Activated CD8-positive, alpha-beta T cell treated with anti-CD3 and anti-CD28 coated beads, Interleukin-2, amount 10 ng/mL, durations not matched to agents 7 days and 5 days (primary cell): ENCODE data around the gene GALNT9. TPM values are rescaled to one million over a fixed set of nuclear protein-coding genes. Genes with fewer than 3 reads are reported as not detected.
"Not testable (repeated sequence)": the region's sequence is repeated elsewhere in the genome, so short reads cannot be mapped to it uniquely, and the experiment has no call there.

Experiments used
- ATAC-seq: fragments of 150-1000 bp; cut with Tn5 transposase; one replicate; pipeline ENCODE4 v1.10.0; 2021; ENCODE audit warnings: moderate library complexity
- CTCF ChIA-PET: fragments of 350-600 bp; sonication (Branson Sonifier 250); formaldehyde crosslinking; loops from one replicate; lab custom pipeline; 2021; ENCODE audit warnings: antibody characterized with exemption; lab: Charles Lee
- POLR2A ChIA-PET: fragments of 350-600 bp; sonication (Branson Sonifier 250); formaldehyde crosslinking; loops from one replicate; lab custom pipeline; 2021; ENCODE audit warnings: antibody characterized with exemption; lab: Charles Lee
- DNase-seq: peaks from one replicate; pipeline ENCODE4 v3.0.0-alpha.2; 2020
- H3K27ac Mint-ChIP-seq: one replicate; pipeline ENCODE4 v1.8.0; 2021; ENCODE audit warnings: mild to moderate bottlenecking, mixed read lengths
- H3K27me3 Mint-ChIP-seq: one replicate; pipeline ENCODE4 v1.8.0; 2021; ENCODE audit warnings: low read depth, mixed read lengths
- H3K36me3 Mint-ChIP-seq: one replicate; pipeline ENCODE4 v1.8.0; 2021; ENCODE audit warnings: low read depth, mixed read lengths
- H3K4me1 Mint-ChIP-seq: one replicate; pipeline ENCODE4 v1.8.0; 2021; ENCODE audit warnings: low read depth, mixed read lengths
- H3K4me3 Mint-ChIP-seq: one replicate; pipeline ENCODE4 v1.8.0; 2021; ENCODE audit warnings: mild to moderate bottlenecking, mixed read lengths
- H3K9me3 Mint-ChIP-seq: one replicate; pipeline ENCODE4 v1.8.0; 2022; ENCODE audit warnings: mixed read lengths; ENCODE audit not compliant: insufficient read depth
- total RNA-seq, 2 experiments: library from RNA; stranded (reverse); gene quantifications; one replicate each; pipeline ENCODE4 v1.2.3, GENCODE V29; 2021

Gene GALNT9
- total RNA-seq, 2 experiments from 2014 or later, result not detected

DNA sequence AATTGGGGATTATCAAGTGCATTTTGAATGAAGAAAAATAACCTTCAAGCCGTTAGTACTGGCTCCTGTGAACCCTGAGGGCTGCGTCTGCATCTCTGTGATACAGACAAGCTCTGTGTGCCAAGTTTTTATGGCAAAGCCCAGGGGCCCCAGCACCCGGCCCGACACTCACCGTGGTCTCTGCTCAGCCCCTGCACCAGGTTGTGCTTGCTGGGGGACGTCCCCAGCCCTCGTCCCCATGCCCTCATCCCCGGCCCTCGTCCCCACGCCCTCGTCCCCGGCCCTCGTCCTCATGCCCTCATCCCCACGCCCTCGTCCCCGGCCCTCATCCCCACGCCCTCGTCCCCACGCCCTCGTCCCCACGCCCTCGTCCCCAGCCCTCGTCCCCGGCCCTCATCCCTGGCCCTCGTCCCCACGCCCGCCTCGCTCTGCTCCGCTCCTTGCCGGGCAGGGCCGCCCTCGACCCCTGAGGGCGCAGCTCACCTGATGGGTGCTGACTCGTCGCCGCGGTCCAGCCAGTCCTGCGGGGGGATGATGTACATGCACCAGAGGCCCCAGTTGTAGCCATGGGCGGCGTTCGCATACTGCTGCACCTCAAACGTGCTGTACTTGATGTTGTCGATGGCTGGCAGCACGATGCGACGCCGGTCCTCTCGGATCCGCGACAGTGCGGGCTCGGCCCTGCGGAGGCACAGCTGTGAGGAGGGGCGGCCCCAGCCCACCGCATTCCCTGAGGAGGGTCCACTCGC is 72.0 kb downstream of the GALNT9 start:
- no peaks in the 10 kb centered on the region for H3K36me3 Mint-ChIP-seq
- H3K27me3 Mint-ChIP-seq, result no peaks in the 10 kb centered on the region
- ATAC-seq (no peak), DNase-seq (no peak)
- H3K4me3 Mint-ChIP-seq, result no peak overlapping the region
- no peaks in the 10 kb centered on the region for H3K9me3 Mint-ChIP-seq
- ChIA-PET CTCF (no interaction called here), POLR2A (no interaction called here)
- peaks cover 2% of the 10 kb centered on the region for H3K4me1 Mint-ChIP-seq
- H3K27ac Mint-ChIP-seq, result no peak overlapping the region

- ATAC-seq (no peak), DNase-seq (no peak)
- CTCF ChIA-PET, result no interaction called here
- Mint-ChIP-seq H3K4me3 (no peak overlapping the region), H3K36me3 (no peaks in the 10 kb centered on the region), H3K27ac (no peak overlapping the region), H3K4me1 (peaks cover 2% of the 10 kb centered on the region), H3K27me3 (no peaks in the 10 kb centered on the region), H3K9me3 (no peaks in the 10 kb centered on the region)
- POLR2A ChIA-PET, result no interaction called here
Measured at GRCh38 chr12:132256646-132257045, 72.7 kb downstream of the GALNT9 start.

DNA sequence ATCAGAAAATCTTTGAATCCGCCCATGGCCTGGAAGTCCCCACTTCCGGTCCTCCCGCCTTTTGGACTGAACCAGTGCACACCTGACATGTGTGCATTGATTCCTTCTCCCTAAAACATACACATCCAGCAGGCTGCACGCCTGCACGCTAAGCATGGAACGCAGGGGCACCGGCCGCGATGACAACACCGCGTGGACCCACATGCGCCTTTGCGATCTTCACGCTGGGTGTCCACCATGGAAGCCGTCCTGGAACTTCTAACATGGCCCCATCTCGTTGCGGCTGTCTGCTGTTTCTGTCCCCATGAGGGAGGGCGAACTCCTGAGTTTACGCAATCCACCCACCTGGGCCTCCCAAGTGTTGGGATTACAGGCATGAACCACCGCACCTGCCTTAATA is 73.7 kb downstream of the GALNT9 start:
- H3K27me3 Mint-ChIP-seq, result no peaks in the 10 kb centered on the region
- no peak for DNase-seq
- POLR2A ChIA-PET, result no interaction called here
- ATAC-seq, result no peak
- no peaks in the 10 kb centered on the region for H3K9me3 Mint-ChIP-seq
- H3K36me3 Mint-ChIP-seq, result no peaks in the 10 kb centered on the region
- CTCF ChIA-PET, result no interaction called here
- H3K27ac Mint-ChIP-seq, result no peak overlapping the region
- H3K4me1 Mint-ChIP-seq, result peaks cover 2% of the 10 kb centered on the region
- H3K4me3 Mint-ChIP-seq, result no peak overlapping the region

DNA sequence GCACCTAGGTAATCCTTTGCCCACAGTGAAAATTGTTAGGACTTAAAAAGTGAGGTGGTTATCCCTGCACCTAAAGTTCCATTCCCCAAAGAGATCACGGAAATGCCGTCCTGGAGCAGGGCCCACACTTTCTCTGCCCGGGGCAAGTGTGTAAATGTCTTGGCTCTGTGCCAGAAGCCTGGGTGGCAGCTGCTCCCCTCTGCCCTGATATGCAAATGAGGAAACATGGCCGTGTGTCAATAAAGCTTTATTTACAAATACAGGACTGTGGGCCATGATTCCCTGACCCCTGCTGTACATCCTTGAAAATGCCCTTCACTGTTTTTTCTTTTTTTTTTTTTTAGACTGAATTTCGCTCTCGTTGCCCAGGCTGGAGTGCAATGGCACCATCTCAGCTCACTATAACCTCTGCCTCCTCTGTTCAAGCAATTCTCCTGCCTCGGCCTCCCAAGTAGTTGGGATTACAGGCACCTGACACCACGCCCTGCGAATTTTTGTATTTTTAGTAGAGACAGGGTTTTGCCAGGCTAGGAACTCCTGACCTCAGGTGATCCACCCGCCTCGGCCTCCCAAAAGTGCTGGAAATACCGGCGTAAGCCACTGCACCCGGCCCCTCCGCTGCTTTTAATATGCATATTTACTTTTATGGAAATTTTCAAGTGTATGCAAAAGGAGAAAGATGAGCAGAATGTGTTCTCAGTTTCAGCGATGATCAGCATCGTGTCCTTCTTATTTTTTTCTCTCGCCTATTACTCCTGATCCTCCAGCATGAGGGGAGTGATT is 75.5 kb downstream of the GALNT9 start:
- Mint-ChIP-seq H3K27me3 (no peaks in the 10 kb centered on the region), H3K27ac (no peak overlapping the region), H3K9me3 (no peaks in the 10 kb centered on the region), H3K4me3 (no peak overlapping the region), H3K4me1 (no peaks in the 10 kb centered on the region), H3K36me3 (no peaks in the 10 kb centered on the region)
- POLR2A ChIA-PET, result no interaction called here
- CTCF ChIA-PET, result no interaction called here
- DNase-seq, result no peak
- ATAC-seq, result no peak

GRCh38 chr12:132252981-132253380 is 76.4 kb downstream of the GALNT9 start:
- H3K9me3 Mint-ChIP-seq, POLR2A ChIA-PET, H3K4me1 Mint-ChIP-seq, DNase-seq, H3K27me3 Mint-ChIP-seq, H3K36me3 Mint-ChIP-seq, CTCF ChIA-PET, H3K27ac Mint-ChIP-seq, ATAC-seq, H3K4me3 Mint-ChIP-seq: not testable (repeated sequence)

- Mint-ChIP-seq H3K36me3 (no peaks in the 10 kb centered on the region), H3K27me3 (no peaks in the 10 kb centered on the region), H3K9me3 (no peaks in the 10 kb centered on the region), H3K27ac (no peak overlapping the region), H3K4me1 (no peaks in the 10 kb centered on the region), H3K4me3 (no peak overlapping the region)
- ATAC-seq, result no peak
- ChIA-PET CTCF (no interaction called here), POLR2A (no interaction called here)
- no peak for DNase-seq
Measured at GRCh38 chr12:132251741-132252490, 77.5 kb downstream of the GALNT9 start.

DNA sequence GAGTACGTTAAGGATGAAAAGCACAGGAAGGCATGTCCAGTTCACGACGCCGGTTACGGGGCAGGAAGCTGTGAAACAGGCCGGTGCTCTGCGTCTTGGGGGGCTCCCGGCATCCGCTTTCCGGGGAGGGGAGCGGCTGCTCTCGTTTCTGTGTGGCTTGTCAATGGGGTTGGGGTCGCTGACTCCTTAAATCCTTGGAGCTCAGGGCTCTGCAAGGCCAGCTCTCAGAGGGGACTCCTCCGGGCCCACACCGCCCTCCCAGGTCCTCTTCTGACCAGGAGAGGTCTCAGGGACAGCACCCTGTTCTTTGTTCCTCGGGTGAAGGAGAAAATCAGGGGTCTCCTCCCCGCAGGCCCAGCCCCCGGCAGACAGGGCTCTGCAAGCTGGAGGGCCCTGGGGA is 78.1 kb downstream of the GALNT9 start:
- H3K4me3 Mint-ChIP-seq, result no peak overlapping the region
- DNase-seq (no peak), ATAC-seq (no peak)
- H3K4me1 Mint-ChIP-seq, result no peaks in the 10 kb centered on the region
- no peak overlapping the region for H3K27ac Mint-ChIP-seq
- no peaks in the 10 kb centered on the region for H3K9me3 Mint-ChIP-seq
- CTCF ChIA-PET, result no interaction called here
- no peaks in the 10 kb centered on the region for H3K36me3 Mint-ChIP-seq
- no peaks in the 10 kb centered on the region for H3K27me3 Mint-ChIP-seq
- POLR2A ChIA-PET, result no interaction called here

GRCh38 chr12:132250707-132251106 is 78.7 kb downstream of the GALNT9 start:
- no peaks in the 10 kb centered on the region for H3K36me3 Mint-ChIP-seq
- ATAC-seq, result no peak
- DNase-seq, result no peak
- H3K27ac Mint-ChIP-seq, result no peak overlapping the region
- H3K4me1 Mint-ChIP-seq, result no peaks in the 10 kb centered on the region
- no peak overlapping the region for H3K4me3 Mint-ChIP-seq
- H3K9me3 Mint-ChIP-seq, result no peaks in the 10 kb centered on the region
- ChIA-PET CTCF (no interaction called here), POLR2A (no interaction called here)
- no peaks in the 10 kb centered on the region for H3K27me3 Mint-ChIP-seq

DNA sequence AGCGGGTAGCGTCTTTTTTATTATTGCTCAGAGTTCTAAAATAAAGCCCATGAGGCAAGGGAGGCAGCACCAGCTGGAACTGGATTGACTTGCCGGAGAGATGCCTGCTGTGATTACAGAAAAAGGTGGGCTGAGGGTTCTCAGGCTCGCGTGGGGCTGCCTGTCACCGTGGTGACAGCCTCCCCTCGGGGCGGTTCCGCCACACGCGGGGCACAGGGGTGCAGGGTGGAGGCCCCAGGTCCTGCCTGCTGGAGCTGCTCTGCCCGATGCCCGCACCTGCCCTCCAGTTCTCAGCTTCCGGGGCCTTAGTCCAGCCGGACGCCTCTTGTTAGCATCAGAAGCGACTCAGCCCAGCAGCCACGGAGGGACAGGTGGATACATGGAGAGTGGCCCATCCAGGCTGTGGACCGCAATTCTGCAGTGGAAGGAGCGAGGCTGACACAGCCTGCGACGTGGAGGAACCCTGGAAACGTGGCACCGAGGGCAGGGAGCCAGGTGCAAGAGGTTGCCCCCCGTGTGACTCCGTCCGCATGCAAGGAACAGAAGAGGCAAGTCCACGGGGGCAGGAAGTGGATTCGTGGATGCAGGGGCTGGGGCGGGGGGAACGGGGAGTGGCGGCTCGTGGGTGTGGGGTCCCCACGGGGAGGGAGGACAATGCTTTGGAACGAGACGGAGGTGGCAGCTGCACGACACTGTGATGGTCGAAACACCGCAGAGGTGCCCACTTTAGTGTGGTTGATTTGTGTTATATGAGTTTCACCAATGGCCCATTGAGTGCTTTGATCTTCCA is 79.5 kb downstream of the GALNT9 start:
- H3K27me3 Mint-ChIP-seq, result no peaks in the 10 kb centered on the region
- DNase-seq (no peak), ATAC-seq (no peak)
- no peaks in the 10 kb centered on the region for H3K36me3 Mint-ChIP-seq
- no peaks in the 10 kb centered on the region for H3K9me3 Mint-ChIP-seq
- ChIA-PET POLR2A (no interaction called here), CTCF (no interaction called here)
- H3K4me1 Mint-ChIP-seq, result no peaks in the 10 kb centered on the region
- H3K4me3 Mint-ChIP-seq, result no peak overlapping the region
- H3K27ac Mint-ChIP-seq, result no peak overlapping the region

DNA sequence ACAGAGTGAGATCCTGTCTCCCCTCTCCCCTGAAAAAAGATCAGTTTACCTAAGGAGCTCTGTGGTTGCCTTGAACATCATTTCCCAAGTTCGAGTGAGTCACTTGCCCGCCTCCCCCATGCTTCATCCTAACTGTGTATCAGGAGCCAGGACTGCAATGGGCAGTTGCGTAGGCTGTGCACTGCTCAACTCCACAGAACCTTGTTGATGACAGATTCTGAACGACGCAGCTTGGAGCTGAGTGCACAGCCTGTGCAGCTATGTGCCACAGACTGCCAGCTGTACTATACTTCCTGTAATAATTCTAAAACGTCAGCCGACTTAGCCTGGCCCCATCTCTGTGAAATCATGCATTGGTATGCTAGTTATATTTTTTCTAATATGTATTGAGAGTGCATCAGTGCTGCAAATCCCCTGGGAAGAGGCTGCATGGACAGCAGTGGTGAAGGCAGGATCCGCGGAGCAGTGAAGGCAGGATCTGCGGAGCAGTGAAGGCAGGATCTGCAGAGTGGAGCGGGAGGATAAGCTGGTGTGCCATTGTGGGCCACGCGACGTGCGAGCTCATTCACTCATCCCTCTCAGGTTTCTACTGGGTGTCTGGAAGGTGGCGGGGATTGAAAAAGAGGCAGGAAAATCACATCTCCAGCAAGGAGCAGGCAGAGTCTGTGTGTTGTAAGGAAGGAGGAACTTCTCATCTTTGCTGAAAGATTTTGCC is 80.8 kb downstream of the GALNT9 start:
- DNase-seq (no peak), ATAC-seq (no peak)
- Mint-ChIP-seq H3K27ac (no peak overlapping the region), H3K27me3 (no peaks in the 10 kb centered on the region), H3K4me3 (no peak overlapping the region), H3K9me3 (peaks cover 4% of the 10 kb centered on the region), H3K4me1 (no peaks in the 10 kb centered on the region), H3K36me3 (no peaks in the 10 kb centered on the region)
- ChIA-PET POLR2A (no interaction called here), CTCF (no interaction called here)

- Mint-ChIP-seq H3K27me3 (no peaks in the 10 kb centered on the region), H3K4me1 (no peaks in the 10 kb centered on the region), H3K36me3 (no peaks in the 10 kb centered on the region), H3K27ac (no peak overlapping the region), H3K9me3 (peaks cover 5% of the 10 kb centered on the region), H3K4me3 (no peak overlapping the region)
- POLR2A ChIA-PET, result no interaction called here
- CTCF ChIA-PET, result no interaction called here
- no peak for ATAC-seq
- DNase-seq, result no peak
Measured at GRCh38 chr12:132247718-132248452, 81.5 kb downstream of the GALNT9 start.
